NCI-H187 treated with DMSO at 0.1 percent for 48 hours (cell line): ENCODE results near the gene MAST3.
"Not testable (repeated sequence)": the region's sequence is repeated elsewhere in the genome, so short reads cannot be mapped to it uniquely, and the experiment has no call there.

Experiments
- DNase-seq: peaks from one replicate; lab custom pipeline; 2025; lab: John Stamatoyannopoulos, UW

Gene MAST3

DNA sequence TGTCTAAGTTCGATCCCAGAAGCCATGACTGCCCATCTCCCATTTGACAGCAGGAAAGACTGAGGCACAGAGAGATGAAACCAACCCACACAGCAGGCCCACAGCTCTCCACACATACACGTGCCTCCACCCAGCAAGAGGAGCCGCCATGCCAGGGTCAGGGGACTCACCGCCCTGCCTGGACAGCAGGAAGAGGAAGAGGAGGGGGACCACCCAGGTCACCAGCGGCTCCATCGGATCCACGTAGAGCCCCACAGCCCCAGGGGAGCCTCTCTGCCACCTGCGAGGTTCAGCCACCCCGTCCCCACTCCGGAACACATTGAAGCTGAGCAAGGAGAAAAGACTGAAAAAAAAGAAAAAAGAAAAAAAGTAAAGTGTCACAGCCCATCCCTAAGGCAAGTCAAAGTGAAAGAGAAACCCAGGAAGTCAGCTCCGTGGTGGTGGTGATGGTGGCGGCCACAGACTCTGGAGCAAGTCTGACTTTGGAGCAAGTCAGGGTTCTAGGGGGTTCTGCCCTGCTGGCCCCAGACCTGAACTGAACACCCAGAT is 10.9 kb upstream of the MAST3 start, which contains the start of gene IL12RB1:
Gene IL12RB1, minus strand, starts transcription at position 345 of the 549 bp plus-strand sequence. Its CDS starts 111 bp downstream, at position 234.
- DNase-seq, result no peak

DNA sequence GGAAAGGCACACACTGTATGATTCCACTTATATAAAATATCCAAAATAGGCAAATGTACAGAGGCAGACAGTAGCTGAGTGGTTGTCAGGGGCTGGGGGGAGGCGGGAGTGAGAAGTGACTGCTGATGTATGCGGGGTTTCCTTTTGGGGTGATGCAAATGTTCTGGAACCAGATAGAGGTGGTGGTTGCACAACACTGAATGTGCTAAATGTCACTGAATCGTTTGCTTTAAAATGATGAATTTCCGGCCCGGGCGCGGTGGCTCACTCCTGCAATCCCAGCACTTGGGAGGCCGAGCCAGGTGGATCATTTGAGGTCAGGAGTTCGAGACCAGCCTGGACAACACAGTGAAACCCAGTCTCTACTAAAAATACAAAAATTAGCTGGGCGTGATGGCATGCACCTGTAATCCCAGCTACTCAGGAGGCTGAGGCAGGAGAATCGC is 8.5 kb upstream of the MAST3 start:
- DNase-seq, result not testable (repeated sequence)

DNA sequence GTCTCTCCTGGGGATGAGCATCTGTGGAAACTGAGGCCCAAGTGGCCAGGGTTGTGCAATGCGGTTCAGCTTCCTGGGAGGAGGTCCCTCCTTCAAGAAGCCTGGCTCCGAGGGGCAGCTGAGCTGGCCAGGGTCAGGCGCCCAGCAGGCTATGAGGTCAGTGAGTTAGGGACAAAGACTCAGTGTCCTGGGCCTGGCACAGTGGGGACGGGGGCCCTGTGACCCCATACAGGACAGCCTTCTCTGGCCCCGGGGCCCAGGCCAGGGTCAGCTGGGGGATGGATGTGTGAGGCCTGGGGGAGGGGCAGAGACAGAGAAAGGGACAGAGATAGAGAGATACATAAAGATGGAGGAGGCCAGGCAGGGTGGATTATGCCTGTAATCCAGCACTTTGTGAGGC is 7.9 kb upstream of the MAST3 start:
- no peak for DNase-seq

DNA sequence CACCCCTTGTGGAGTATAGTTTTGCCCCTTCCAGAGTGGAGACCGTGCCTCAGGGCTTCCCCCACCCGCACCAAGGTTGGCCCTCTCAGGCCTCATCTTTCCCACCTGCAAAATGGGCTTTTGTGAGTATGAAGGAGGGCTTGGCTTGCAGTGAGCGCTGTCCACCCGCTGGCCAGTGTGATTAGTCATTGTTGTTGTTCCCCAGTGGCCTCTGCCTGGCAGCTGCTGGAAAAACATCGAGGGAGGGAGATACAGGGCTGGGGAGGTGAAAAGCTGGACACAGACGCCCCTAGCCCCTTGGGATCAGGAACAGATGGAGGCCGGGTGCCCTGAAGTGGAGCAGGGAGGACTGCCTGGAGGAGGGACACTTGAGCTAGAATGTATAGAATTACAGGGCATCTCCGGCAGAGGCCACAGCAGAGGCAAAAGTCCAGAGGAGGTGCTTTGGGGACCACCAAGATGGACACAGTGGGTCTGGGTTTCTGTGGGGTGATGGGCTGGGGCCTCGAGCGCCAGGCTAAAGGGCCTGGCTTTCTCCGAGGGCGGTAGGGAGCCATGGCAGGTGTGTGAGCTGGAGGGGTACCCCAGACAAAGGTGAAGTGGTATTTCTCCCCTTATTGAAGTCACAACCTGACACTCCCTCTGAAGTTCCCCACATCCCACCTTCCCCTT is 6.9 kb upstream of the MAST3 start:
- no peak for DNase-seq

DNA sequence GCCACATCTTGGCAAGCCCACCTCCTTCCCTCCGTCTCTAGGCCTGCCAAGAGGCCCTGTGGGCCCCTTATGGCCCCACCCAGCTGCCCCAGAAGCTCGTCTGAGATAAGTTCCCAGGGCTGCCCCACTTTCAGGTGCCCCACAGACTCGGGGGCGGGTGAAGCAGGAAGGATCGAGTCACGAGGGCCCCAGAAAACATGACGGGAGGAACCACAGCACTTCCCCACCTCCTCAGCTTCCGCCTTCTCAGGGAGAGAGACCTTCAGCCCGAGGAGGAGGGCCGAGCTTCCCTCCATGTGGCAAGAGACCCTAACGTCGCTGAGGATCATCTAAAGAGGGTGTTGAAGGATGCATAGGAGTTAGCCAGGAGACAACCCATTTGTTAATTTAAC is 6.4 kb upstream of the MAST3 start:
- no peak for DNase-seq

DNA sequence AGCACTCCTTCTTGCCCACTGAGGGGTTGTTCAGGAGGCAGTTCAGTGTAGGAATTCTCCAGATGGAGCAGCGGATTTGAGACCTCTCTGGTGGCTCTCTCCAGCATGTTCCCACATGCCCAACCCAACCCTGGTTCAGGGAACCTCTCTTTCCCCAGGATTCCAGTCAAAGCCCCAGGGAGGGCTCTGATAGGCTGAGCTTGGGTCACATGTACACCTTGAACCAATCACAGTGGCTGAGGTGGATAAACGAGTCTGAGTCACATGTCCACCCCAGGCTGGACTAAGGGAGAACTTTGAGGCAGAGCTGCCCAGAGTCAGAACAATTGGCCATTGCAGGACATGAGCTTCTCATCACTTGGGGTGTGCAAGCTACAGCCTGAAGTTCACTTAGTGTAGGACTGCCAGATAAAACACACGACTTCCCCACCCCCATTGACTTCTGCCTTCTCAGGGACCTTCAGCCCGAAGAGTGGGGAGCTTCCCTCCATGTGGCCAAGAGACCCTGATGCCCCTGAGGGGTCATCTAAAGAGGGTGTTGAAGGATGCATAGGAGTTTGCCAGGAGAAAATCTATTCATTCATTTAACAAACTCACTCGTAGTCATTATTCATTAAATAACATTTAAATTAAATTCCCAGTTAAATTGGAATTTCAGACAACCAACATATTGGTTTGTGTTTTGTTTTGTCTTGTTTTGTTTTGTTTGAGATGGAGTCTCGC is 4.0 kb upstream of the MAST3 start:
- DNase-seq, result no peak

DNA sequence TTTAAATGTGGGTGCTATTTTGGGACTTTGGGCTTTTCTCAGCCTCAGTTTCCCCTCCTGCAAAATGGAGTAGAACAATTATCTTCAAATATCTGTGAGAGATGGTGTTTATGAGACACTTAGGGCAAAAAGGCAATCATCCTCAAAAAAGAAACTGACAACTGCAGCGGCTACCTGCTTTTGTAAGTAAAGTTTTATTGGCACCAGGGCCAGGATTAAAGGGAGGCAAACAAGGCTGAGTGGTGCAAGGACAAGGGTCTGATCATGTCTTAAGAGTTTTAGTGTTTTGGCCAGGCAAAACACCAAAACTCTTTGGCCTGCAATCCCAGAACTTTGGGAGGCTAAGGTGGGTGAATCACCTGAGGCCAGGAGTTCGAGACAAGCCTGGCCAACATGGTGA is 1.3 kb upstream of the MAST3 start:
- no peak for DNase-seq

DNA sequence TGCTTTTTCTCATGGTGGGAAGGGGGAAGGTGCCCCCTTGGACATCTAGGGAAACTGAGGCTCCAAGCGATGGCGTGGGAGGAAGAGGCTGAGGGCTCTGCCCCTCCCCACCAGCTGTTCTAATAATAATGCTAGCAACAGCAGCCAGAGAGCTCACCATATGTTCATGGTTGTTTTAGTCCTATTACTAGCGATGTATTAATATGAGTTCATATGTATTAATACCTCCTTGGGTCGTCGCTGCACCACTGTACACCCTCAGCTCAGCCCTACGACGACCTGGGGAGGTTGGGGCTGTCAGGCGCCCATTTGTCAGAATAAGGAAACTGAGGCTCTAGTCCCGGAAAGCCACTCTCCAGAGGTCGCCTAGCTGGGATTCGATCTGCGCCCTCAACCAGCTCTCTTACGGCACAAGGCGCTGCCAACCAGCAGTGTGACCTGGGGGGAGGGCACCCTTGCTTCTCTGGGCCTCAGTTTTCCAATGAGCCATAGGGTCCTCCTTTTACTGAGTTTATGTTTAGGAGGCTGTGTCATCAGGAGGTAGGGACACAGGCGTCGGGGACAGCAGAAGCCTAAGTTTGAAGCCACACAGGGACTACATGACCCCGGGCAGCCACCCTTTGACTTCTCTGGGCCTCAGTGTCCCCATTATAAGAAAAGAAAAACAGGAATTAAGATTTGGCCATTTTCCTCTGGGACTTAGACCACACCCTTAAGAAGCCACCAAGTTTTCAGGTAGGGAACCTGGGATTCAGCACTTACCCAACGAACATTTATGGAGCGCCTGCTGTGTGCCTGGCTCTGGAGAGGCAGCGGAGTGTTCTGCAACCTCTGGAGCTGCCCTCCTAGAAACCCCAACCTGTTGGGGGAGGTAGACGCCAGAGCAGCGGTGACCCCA is 664 bp downstream of the MAST3 start:
- no peak for DNase-seq

DNA sequence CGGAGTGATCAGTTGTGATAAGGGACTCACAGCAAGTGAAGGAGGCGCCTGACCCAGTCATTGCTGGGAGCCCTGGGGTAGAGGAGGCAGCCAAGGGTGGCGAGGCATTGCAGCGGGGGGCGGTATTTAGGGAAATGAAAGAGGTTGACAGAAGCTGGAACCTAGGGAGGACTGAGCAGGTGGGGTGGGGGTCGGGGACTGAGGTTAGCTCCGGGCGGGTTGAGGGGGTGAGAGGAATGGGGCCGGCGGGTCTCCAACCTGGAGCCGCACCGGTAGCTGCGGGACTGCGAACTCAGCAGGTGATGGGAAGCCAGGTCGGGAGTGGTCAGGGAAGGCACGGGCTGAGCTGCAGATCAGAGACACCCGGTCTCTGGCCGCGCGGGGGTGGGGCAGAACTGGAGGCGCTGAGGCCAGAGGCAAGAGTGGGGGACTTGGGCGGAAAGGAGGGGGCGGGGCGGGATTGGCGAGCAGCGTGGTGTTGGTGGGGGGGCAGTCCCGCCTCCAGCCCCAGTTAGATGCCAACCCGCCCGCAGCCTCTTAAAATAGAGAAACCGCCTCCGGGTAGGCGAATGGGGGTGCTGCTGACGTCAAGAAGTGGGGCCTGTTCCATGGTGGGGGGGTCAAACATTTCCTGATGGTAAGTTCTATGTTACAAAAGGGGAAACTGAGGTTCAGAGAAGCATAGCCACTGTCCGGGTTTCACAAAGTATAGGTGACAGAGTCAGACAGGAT is 1.5 kb downstream of the MAST3 start:
- DNase-seq, result no peak

DNA sequence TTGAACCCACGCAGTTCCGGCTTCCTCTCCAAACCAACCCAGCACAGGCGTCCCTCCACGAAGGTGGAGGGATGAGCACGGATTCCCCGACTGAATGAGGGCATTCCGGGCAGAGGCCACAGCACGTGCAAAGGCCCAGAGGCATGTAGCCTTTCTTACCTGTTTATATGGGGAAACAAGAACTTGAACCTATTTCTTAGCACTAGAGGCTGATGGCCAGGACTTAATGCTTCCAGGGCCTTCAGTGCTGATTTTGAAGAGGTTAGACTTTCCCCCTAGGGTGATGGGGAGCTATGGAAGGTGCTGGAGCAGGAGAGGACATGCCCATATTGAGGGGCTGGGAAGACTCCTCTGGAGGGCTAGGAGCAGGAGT is 2.0 kb downstream of the MAST3 start:
- no peak for DNase-seq

DNA sequence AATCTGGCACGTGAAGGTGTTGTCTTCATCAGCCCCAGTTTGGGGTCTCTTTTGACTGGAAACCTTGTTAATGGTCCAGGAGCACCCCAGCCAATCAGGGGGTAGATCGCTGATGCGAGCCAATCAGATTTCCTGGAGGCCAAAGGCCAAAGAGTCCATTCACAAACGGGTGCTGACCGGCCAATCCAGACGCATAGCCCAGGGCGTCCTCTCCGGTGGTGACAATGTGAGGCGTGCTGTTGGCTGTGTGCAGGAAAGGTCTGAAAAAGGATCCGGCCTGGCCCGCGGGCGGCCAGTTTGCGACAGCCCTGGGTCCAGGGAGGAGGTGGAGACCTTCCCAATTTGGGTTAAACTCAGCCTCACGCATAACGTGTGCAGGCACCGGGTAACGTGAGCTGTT is 3.1 kb downstream of the MAST3 start:
- no peak for DNase-seq

DNA sequence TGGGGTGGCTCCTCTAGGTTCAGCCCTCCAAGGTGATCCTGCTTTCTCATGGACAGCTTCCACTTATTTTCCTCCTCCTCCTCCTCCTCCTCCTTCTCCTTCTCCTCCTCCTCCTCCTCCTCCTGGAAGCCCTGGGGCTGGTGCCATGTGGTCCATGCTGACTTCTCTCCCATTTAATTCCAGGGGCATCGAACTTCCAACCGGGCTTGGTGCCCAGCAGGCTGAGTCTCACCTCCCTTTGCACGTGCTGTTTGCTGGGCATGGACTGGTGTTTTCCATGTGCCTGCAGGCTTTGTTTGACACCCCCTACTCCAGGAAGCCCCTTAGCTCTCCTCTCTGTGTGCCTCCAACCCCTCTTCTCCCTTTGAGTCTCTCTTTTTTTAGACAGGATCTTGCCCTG is 3.7 kb downstream of the MAST3 start:
- DNase-seq, result no peak

DNA sequence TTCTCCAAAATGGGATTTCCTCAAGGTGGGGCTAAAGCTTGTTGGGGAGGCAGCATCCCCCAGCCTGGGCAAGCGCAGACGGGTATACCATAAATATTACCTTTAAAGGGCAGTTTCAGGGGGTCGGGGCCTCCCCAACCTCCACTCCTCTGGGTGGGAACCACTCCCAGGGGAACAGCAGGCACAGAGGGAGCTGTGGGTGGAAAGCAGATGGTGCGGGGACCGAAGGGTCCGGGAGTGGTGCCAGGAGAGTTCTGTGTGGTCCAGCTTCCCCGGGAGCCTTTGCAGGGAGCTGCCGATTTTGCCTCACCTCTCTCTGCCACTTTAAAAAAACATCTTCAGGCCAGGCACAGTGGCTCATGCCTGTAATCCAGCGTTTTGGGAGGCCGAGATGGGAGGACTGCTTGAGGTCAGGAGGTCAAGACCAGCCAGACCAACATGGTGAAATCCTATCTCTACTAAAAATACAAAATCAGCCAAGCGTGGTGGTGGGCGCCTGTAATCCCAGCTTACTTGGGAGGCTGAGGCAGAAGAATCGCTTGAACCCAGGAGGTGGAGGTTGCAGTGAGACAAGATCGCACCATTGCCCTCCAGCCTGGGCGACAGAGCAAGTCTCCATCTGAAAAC is 5.5 kb downstream of the MAST3 start:
- DNase-seq, result no peak

DNA sequence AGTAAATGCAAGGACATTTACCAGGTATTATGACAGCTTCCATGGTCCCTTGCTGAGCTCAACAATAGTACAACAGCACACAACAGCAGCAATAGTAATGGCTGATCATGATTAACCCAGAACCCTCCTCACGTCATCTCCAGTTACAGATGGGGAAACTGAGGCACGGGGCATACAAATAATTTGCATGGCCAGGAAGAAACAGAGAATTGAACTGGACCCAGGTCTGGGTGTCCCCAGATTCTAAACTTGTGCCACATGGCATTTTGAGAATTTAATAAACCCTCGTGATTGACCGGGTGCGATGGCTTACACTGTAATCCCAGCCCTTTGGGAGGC is 7.2 kb downstream of the MAST3 start:
- DNase-seq, result no peak

DNA sequence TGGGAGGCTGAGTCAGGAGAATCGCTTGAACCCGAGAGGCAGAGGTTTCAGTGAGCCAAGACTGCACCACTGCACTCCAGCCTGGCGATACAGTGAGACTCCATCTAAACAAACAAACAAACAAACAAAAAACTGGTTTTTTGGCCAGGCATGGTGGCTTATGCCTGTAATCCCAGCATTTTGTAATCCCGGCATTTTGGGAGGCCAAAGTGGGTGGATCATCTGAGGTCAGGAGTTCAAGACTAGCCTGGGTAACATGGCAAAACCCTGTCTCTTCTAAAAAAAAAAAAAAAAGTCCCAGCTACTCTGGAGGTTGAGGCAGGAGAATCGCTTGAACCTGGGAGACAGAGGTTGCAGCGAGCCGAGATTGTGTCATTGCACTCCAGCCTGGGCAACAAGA is 7.7 kb downstream of the MAST3 start:
- not testable (repeated sequence) for DNase-seq

DNA sequence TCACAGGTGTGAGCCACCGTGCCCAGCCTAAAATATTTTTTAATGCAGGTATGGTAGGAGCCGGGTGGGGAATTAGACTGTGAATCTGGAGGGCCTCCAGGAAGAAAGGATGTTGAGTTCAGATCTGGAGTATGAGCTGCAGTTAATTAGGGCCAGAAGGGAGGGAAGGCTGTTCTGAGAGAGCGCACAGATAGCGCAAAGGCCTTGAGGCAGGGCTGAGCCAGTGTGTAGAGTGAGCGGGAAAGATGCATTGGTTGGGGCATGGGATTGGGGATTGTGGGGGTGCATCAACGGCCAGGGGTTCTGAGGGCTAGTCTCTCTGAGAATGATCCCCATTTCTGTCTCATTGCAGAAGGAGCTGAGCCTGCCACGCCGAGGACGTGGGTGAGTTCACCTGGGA is 9.7 kb downstream of the MAST3 start:
- no peak for DNase-seq

DNA sequence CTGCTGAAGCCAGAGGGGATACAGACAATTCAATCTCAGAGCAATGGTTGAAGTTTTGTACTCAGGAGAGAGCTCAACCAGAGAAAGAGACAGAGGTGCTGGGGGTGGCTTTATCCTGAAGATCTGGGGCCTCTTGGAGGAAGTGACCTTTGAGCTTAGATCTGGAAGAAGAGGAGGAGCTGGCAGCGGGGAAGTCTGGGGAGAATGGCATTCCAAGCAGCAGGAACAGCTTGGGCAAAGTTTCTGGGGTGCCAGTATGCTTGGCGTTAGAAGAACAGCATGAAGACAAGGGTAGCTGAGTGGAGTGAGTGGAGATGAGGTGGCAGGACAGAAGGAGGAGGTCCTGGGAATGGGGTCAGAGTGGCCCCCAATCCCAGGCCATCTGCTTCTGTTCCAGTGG is 11.3 kb downstream of the MAST3 start:
- DNase-seq, result no peak

DNA sequence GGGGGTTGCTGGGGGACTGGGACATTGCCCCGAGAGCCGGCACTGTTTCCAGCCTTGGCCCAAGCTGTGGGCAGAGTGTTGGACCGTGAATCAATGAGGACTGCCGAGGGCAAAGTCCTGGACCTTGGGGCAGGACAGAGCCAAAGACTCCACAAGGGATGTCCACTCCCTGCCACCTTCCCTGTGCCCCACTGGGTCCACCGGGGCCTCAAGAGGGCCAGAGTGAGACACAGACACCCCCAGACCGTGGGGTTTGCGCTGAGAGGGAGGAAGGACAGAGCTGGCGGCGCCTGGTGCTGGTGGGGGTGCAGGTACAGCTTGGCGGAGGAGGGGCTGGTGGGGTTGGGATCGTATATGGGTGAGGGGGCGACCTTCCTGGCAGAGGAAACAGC is 11.8 kb downstream of the MAST3 start:
- no peak for DNase-seq

DNA sequence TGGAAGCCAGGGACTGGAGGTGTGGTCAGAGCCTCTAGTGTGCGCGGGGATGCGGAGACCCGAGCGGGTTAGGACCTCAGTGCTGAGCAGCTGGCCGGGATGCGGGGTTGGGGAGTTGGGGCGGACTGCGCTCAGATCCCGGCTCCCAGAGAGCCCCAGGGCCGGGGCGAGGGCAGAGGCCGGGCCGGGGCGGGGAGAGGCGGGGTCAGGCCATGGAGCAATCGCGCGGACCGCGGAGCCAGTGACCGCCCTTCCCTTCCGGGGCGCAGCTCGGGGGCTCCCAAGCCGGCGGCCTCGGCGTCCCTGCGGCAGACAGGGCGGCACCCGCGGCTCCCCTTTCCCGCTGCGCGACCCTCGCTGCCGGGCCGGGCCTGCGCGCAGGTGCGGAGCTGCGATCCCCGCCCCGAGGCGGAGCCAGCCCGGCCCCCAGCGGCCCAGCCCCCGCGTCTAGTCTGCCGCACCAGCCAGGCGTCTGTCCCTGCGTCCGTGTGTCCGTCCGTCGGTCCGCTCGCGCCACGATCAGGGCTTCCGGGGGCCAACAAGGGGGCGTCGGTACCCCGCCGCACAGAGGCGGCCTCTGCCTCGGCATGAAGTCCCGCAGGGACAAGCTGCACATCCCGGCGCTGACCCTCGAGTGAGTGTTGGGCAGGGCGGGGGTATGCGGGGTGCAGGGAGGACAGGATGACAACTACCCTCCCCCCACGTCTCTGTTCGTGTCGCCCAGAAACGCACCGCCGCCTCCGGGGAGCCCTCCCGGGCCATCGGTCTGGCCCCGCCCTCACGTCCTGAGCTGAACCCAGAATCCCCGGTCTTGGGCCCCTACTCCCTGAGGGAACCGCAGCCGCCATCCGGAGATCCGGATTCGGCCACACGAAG is 12.4 kb downstream of the MAST3 start:
- no peak for DNase-seq

DNA sequence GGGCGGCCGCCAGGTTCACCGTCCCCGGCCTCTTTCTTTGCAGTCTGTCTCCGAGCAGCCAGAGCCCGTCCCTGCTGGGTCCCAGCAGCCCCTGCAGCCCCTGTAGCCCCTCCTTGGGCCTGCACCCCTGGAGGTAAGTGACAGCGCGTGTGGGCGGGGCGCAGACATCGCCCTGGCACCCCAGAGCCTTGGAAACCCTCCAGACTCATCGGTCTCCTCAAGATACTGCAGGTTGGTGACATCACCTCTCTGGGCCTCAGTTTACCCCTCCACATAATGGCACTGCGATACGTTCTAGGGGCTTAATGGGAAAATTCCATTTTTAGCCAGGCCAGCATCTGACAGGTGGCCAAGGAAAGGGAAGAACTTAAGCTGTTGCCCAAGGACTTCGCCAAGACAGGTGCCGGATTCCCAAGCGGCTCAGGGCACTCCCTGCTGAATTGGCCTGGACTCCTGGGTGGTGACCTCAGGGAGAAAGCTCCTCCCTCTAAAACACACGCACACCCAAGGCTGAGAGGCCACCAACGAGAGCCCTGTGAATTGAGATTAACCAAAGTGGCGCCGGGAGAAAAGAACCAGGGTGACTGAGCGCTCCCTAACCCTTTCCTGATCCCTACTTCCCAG is 13.1 kb downstream of the MAST3 start:
- no peak for DNase-seq
